ENCODE data around the gene ATP2C1. TPM values are rescaled to one million over a fixed set of nuclear protein-coding genes. Genes with fewer than 3 reads are reported as not detected.

The ATP2C1 gene
- total and polyA plus RNA-seq, 2 donors (not counting 1 experiment from before 2014, with no cell fraction given), result 23.9 to 59.2 TPM

GRCh38 chr3:130870423-130870822 lies 23.5 kb upstream of the ATP2C1 start:
- CTCF ChIA-PET, result no interaction called here
- Histone ChIP-seq H3K4me3 (ENCODE audit: control extremely low read depth in 1 of 5, extremely low read depth in 1 of 5, insufficient read depth in 1 of 5, low read depth in 2 of 5, low read length in 4 of 5) (no peak overlapping the region), H3K27me3 (replicated peaks in 1 of 4; ENCODE audit: control extremely low read depth in 1 of 4, control insufficient read depth in 3 of 4, insufficient read depth in 4 of 4, low read length in 3 of 4) (no peaks in the 10 kb centered on the region), H3K9me3 (ENCODE audit: control extremely low read depth in 1 of 3, control insufficient read depth in 2 of 3, insufficient read depth in 1 of 3, low read length in 2 of 3) (no peaks in the 10 kb centered on the region), H3K36me3 (replicated peaks in 1 of 2; ENCODE audit: control extremely low read depth in 1 of 2, control insufficient read depth in 1 of 2, extremely low read depth in 1 of 2, insufficient read depth in 2 of 2, low read length in 1 of 2) (no peaks in the 10 kb centered on the region), H2AFZ (ENCODE audit: insufficient read depth, low read depth, low read length, poor library complexity, severe bottlenecking) (no peak overlapping the region), H4K20me1 (ENCODE audit: control insufficient read depth, insufficient read depth, low read length, poor library complexity, severe bottlenecking) (no peaks in the 10 kb centered on the region), H3K9ac (ENCODE audit: low read length) (no peak overlapping the region), H3K4me1 (ENCODE audit: control insufficient read depth in 2 of 2, insufficient read depth in 2 of 2, low read length in 2 of 2) (no peaks in the 10 kb centered on the region), H3K4me2 (replicated peaks; ENCODE audit: low read depth, low read length, poor library complexity, severe bottlenecking) (no peak overlapping the region), H3K79me2 (ENCODE audit: control insufficient read depth, insufficient read depth, low read length) (no peaks in the 10 kb centered on the region), H3K27ac (ENCODE audit: low read length in 2 of 2) (no peak overlapping the region)
- Mint-ChIP-seq H3K27ac (no peak overlapping the region), H3K27me3 (peaks cover 4% of the 10 kb centered on the region), H3K4me1 (no peaks in the 10 kb centered on the region), H3K4me3 (no peak overlapping the region), H3K9me3 (ENCODE audit: insufficient read depth) (no peaks in the 10 kb centered on the region)
- DNase-seq (no peak), ATAC-seq (ENCODE audit: low read depth) (no peak)
- POLR2A ChIA-PET, result no interaction called here
- WGBS (ENCODE audit: insufficient coverage), result no CpG with 5 or more reads among the region's 1 CpG
- intact Hi-C loops (cut with micrococcal nuclease), result no loop called here
- TF ChIP-seq CTCF (IDR thresholded peaks at IDR 0.05) (no peak), EZH2 (IDR thresholded peaks at IDR 0.05; ENCODE audit: borderline replicate concordance, insufficient read depth, low read depth, low read length, poor library complexity, severe bottlenecking) (no peak)

- Histone ChIP-seq H3K9ac (ENCODE audit: low read length) (no peak overlapping the region), H3K4me2 (replicated peaks; ENCODE audit: low read depth, low read length, poor library complexity, severe bottlenecking) (no peak overlapping the region), H3K27me3 (replicated peaks in 1 of 4; ENCODE audit: control extremely low read depth in 1 of 4, control insufficient read depth in 3 of 4, insufficient read depth in 4 of 4, low read length in 3 of 4) (no peaks in the 10 kb centered on the region), H3K79me2 (ENCODE audit: control insufficient read depth, insufficient read depth, low read length) (no peaks in the 10 kb centered on the region), H3K4me3 (ENCODE audit: control extremely low read depth in 1 of 5, extremely low read depth in 1 of 5, insufficient read depth in 1 of 5, low read depth in 2 of 5, low read length in 4 of 5) (no peak overlapping the region), H4K20me1 (ENCODE audit: control insufficient read depth, insufficient read depth, low read length, poor library complexity, severe bottlenecking) (no peaks in the 10 kb centered on the region), H3K36me3 (replicated peaks in 1 of 2; ENCODE audit: control extremely low read depth in 1 of 2, control insufficient read depth in 1 of 2, extremely low read depth in 1 of 2, insufficient read depth in 2 of 2, low read length in 1 of 2) (no peaks in the 10 kb centered on the region), H3K9me3 (ENCODE audit: control extremely low read depth in 1 of 3, control insufficient read depth in 2 of 3, insufficient read depth in 1 of 3, low read length in 2 of 3) (peaks cover 4 to 15% (median 11%) of the 10 kb centered on the region in 3 donors), H2AFZ (ENCODE audit: insufficient read depth, low read depth, low read length, poor library complexity, severe bottlenecking) (no peak overlapping the region), H3K4me1 (ENCODE audit: control insufficient read depth in 2 of 2, insufficient read depth in 2 of 2, low read length in 2 of 2) (no peaks in the 10 kb centered on the region), H3K27ac (ENCODE audit: low read length in 2 of 2) (no peak overlapping the region)
- no CpG with 5 or more reads among the region's 2 CpGs for WGBS (ENCODE audit: insufficient coverage)
- no peak for DNase-seq
- POLR2A ChIA-PET, result no interaction called here
- no peak for ATAC-seq (ENCODE audit: low read depth)
- H3K27me3 Mint-ChIP-seq, result peaks cover 4% of the 10 kb centered on the region
- no peak for TF ChIP-seq EZH2 (IDR thresholded peaks at IDR 0.05; ENCODE audit: borderline replicate concordance, insufficient read depth, low read depth, low read length, poor library complexity, severe bottlenecking)
- TF ChIP-seq CTCF (IDR thresholded peaks at IDR 0.05), result no peak
- peaks cover 6% of the 10 kb centered on the region for H3K9me3 Mint-ChIP-seq (ENCODE audit: insufficient read depth)
- no peak overlapping the region for H3K27ac Mint-ChIP-seq
- H3K4me3 Mint-ChIP-seq, result no peak overlapping the region
- CTCF ChIA-PET, result no interaction called here
- intact Hi-C loops (cut with micrococcal nuclease), result no loop called here
- no peaks in the 10 kb centered on the region for H3K4me1 Mint-ChIP-seq
Measured at GRCh38 chr3:130876594-130876993, 17.3 kb upstream of the ATP2C1 start.

All from B cell (primary cell).